Upper lobe of left lung (tissue), 4 donors: ENCODE data around the gene CD200R1L.

ENCODE experiments used
- EP300 ChIP-seq, 4 donors: sonication (generic); formaldehyde crosslinking; IDR thresholded peaks; one replicate each; pipeline ENCODE4 v1.5.1; 2017; ENCODE audit warnings: antibody characterized with exemption in 4 of 4, control low read depth in 2 of 4
- POLR2A ChIP-seq, 4 donors: fragments of 450-650 bp; IDR thresholded peaks; one replicate each; pipeline ENCODE4 v1.5.1; 2016 to 2017; ENCODE audit warnings: antibody characterized with exemption in 4 of 4, mild to moderate bottlenecking in 2 of 4
- POLR2AphosphoS5 ChIP-seq, 2 donors: sonication (generic); formaldehyde crosslinking; IDR thresholded peaks; one replicate each; pipeline ENCODE4 v1.5.1; 2017; ENCODE audit warnings: antibody characterized with exemption in 2 of 2
- TF ChIP-seq, protein P1 (sequence below), 6 experiments: fragments of 450-650 bp in 4 of 6; fragments of 200-600 bp in 2 of 6; sonication (generic) in 2 of 6; IDR thresholded peaks; one replicate each; pipeline ENCODE4 v1.5.1; 2016 to 2019; ENCODE audit warnings: antibody characterized with exemption in 6 of 6

DNA sequence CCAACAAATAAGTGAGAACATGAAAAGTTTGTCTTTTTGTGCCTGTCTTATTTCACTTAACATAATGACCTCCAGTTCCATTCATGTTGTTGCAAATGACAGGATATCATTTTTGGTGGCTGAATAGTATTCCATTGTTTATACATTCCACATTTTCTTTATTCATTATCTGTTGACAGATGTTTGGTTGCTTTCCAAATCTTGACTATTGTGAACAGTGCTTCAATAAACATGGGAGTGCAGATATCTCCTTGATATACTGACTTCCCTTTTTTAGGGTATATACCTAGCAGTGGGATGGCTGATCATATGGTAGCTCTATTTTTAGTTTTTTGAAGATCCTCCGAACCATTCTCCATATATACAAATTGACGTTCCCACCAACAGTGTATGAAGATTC is 19.1 kb upstream of the CD200R1L start:
- TF ChIP-seq, protein P1, sequence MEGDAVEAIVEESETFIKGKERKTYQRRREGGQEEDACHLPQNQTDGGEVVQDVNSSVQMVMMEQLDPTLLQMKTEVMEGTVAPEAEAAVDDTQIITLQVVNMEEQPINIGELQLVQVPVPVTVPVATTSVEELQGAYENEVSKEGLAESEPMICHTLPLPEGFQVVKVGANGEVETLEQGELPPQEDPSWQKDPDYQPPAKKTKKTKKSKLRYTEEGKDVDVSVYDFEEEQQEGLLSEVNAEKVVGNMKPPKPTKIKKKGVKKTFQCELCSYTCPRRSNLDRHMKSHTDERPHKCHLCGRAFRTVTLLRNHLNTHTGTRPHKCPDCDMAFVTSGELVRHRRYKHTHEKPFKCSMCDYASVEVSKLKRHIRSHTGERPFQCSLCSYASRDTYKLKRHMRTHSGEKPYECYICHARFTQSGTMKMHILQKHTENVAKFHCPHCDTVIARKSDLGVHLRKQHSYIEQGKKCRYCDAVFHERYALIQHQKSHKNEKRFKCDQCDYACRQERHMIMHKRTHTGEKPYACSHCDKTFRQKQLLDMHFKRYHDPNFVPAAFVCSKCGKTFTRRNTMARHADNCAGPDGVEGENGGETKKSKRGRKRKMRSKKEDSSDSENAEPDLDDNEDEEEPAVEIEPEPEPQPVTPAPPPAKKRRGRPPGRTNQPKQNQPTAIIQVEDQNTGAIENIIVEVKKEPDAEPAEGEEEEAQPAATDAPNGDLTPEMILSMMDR (IDR thresholded peaks at IDR 0.05): no peak
- TF ChIP-seq POLR2AphosphoS5 (IDR thresholded peaks at IDR 0.05): no peak
- TF ChIP-seq POLR2A (IDR thresholded peaks at IDR 0.05): no peak
- TF ChIP-seq EP300 (IDR thresholded peaks at IDR 0.05): no peak
